Cardiac fibroblast (primary cell): ENCODE measurements around the gene CCDC150.

Experiments used
- DNase-seq, 2 donors: peaks; one replicate each; pipeline versions ENCODE4 v3.0.0 to v3.0.0-alpha.2; 2010; ENCODE audit warnings: low read depth in 2 of 2
- H3K4me3 ChIP-seq, 2 donors: replicated peaks in 1 of 2; 1 replicate in 1 of 2; 2 replicates in 1 of 2; pipeline ENCODE4 v1.5.1; 2011; ENCODE audit warnings: low read depth in 2 of 2, low read length in 2 of 2, mild to moderate bottlenecking in 2 of 2, moderate library complexity in 1 of 2
- TF ChIP-seq, protein P1 (sequence below): IDR thresholded peaks from one replicate; pipeline ENCODE4 v1.5.1; 2011; ENCODE audit warnings: low read depth, mild to moderate bottlenecking, low read length, inconsistent platforms

The CCDC150 gene

GRCh38 chr2:196639180-196640030, at the start of gene CCDC150:
Gene CCDC150, plus strand, starts transcription at chr2:196639715. Its CDS starts 52 bp downstream, at chr2:196639767.
- peak; percentile 94 to 95 for DNase-seq
- TF ChIP-seq, protein P1, sequence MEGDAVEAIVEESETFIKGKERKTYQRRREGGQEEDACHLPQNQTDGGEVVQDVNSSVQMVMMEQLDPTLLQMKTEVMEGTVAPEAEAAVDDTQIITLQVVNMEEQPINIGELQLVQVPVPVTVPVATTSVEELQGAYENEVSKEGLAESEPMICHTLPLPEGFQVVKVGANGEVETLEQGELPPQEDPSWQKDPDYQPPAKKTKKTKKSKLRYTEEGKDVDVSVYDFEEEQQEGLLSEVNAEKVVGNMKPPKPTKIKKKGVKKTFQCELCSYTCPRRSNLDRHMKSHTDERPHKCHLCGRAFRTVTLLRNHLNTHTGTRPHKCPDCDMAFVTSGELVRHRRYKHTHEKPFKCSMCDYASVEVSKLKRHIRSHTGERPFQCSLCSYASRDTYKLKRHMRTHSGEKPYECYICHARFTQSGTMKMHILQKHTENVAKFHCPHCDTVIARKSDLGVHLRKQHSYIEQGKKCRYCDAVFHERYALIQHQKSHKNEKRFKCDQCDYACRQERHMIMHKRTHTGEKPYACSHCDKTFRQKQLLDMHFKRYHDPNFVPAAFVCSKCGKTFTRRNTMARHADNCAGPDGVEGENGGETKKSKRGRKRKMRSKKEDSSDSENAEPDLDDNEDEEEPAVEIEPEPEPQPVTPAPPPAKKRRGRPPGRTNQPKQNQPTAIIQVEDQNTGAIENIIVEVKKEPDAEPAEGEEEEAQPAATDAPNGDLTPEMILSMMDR = peak; percentile 25
- H3K4me3 ChIP-seq = peak within 1 kb of the TSS; percentile 71 to 77

GRCh38 chr2:196590286-196590685, 49.2 kb upstream of the CCDC150 start:
- no peak overlapping the region for H3K4me3 ChIP-seq
- TF ChIP-seq, protein P1 = no peak

DNA sequence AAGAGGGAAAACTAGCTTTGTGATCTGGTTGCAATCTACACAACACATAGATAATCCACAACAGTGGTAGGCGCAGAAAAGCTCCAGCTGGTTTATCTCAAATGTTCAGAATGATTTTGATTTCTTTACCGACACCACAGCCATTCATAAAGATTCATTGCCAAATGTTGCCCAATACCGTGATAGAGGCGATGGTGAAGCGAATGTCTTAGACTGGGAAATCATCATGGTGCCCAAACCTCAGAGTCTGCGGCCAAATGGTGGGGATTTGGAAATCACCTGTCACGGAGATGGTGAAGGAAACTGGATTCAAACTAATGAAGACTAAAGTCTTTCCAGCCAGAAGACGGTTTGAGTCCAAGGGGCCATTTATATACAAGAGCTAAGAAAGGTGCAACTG, 48.5 kb upstream of the CCDC150 start:
- TF ChIP-seq, protein P1 = no peak
- DNase-seq = no peak
- no peak overlapping the region for H3K4me3 ChIP-seq

More at GRCh38 chr2:196590286-196590685, 49.2 kb upstream of the CCDC150 start:
- peak in 1 of 2 donors; percentile 28 for DNase-seq

- no peak for DNase-seq
- TF ChIP-seq, protein P1 = no peak
- H3K4me3 ChIP-seq = no peak overlapping the region
Measured at GRCh38 chr2:196591621-196592022, 47.9 kb upstream of the CCDC150 start.

DNA sequence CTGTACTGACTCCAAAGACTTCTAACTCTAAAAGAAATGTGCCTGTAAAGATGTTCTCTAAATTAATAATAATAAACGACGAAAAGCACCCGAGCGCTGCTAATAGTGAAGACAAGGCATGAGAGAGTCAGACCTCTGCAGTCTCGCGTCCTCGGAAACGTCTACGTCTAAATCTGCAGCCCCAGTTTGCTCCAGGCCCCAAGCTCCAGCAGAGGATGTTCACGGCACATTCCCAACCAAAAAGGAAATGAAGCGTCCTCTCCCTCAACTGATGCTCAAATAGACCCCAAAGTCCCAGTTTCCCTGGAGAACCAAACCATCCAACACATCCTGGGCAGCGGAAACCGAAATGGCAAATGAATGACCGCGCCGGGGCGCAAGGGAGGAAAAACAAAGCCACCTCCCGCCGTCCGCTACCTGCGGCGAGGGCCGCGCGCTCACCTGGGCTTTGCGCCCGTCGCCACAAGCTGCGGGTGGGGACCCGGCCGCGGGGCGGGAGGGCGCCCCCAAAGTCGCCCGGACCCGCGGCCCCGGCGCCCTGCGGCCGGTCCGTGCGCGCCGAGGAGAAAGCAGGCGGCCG, 47.1 kb upstream of the CCDC150 start:
- DNase-seq = peak; percentile 45 to 53
- peak overlapping the region; percentile 63 to 65 for H3K4me3 ChIP-seq

More for the DNA sequence above, 47.1 kb upstream of the CCDC150 start:
- TF ChIP-seq, protein P1 = peak; percentile 14
